Type B pancreatic cell (in vitro differentiated cells): Measurements from ENCODE around the gene PRDM8. TPM values are rescaled to one million over a fixed set of nuclear protein-coding genes. Genes with fewer than 3 reads are reported as not detected.

Source experiments
- DNase-seq: peaks from one replicate; pipeline ENCODE4 v3.0.0; 2021; ENCODE audit warnings: mixed read lengths; ENCODE audit not compliant: unreplicated experiment; ENCODE audit errors: extremely low spot score
- H3K27ac Mint-ChIP-seq: 2 replicates; pipeline ENCODE4 v1.8.0; 2021; ENCODE audit warnings: mild to moderate bottlenecking, mixed read lengths
- H3K27me3 Mint-ChIP-seq: 2 replicates; pipeline ENCODE4 v1.8.0; 2021; ENCODE audit warnings: mixed read lengths
- H3K36me3 Mint-ChIP-seq: 2 replicates; pipeline ENCODE4 v1.8.0; 2021; ENCODE audit warnings: mixed read lengths
- H3K4me1 Mint-ChIP-seq: one replicate; pipeline ENCODE4 v1.8.0; 2021; ENCODE audit warnings: mixed read lengths; ENCODE audit not compliant: unreplicated experiment
- H3K4me3 Mint-ChIP-seq: 2 replicates; pipeline ENCODE4 v1.8.0; 2021; ENCODE audit warnings: mild to moderate bottlenecking, mixed read lengths
- H3K9me3 Mint-ChIP-seq: 2 replicates; pipeline ENCODE4 v1.8.0; 2021; ENCODE audit warnings: mixed read lengths
- CTCF ChIP-seq: fragments of 200-600 bp; sonication (generic); conservative IDR thresholded peaks from 2 replicates; pipeline ENCODE4 v1.5.0; 2021; ENCODE audit warnings: antibody characterized with exemption, mild to moderate bottlenecking
- total RNA-seq: library from RNA; stranded (reverse); gene quantifications from 2 replicates; pipeline ENCODE4 v1.2.1, GENCODE V29; 2021; ENCODE audit warnings: low replicate concordance

The PRDM8 gene
- total RNA-seq, 1 donor from 2014 or later = 6.2 TPM

GRCh38 chr4:80233390-80233789, 36.1 kb downstream of the PRDM8 start:
- Mint-ChIP-seq H3K27ac (no peak overlapping the region), H3K27me3 (peaks cover 59% of the 10 kb centered on the region), H3K36me3 (no peaks in the 10 kb centered on the region), H3K4me3 (no peak overlapping the region), H3K4me1 (no peaks in the 10 kb centered on the region), H3K9me3 (no peaks in the 10 kb centered on the region)
- DNase-seq = no peak
- no peak for TF ChIP-seq CTCF

- Mint-ChIP-seq H3K4me3 (no peak overlapping the region), H3K27ac (no peak overlapping the region), H3K4me1 (no peaks in the 10 kb centered on the region), H3K36me3 (no peaks in the 10 kb centered on the region), H3K27me3 (peaks cover 38% of the 10 kb centered on the region), H3K9me3 (no peaks in the 10 kb centered on the region)
- no peak for DNase-seq
- no peak for TF ChIP-seq CTCF
These were observed 38.1 kb downstream of the PRDM8 start for GRCh38 chr4:80235451-80235850.

- H3K36me3 Mint-ChIP-seq = no peaks in the 10 kb centered on the region
- no peaks in the 10 kb centered on the region for H3K9me3 Mint-ChIP-seq
- H3K4me1 Mint-ChIP-seq = no peaks in the 10 kb centered on the region
- H3K27me3 Mint-ChIP-seq = peaks cover 27% of the 10 kb centered on the region
- DNase-seq = no peak
- H3K27ac Mint-ChIP-seq = no peak overlapping the region
- TF ChIP-seq CTCF = no peak
- no peak overlapping the region for H3K4me3 Mint-ChIP-seq
These were observed 40.7 kb downstream of the PRDM8 start for GRCh38 chr4:80237992-80238391.

GRCh38 chr4:80239480-80240150, 42.3 kb downstream of the PRDM8 start:
- TF ChIP-seq CTCF = no peak
- Mint-ChIP-seq H3K4me1 (no peaks in the 10 kb centered on the region), H3K4me3 (no peak overlapping the region), H3K27me3 (peaks cover 27% of the 10 kb centered on the region), H3K27ac (no peak overlapping the region), H3K9me3 (no peaks in the 10 kb centered on the region), H3K36me3 (no peaks in the 10 kb centered on the region)
- no peak for DNase-seq

- no peak overlapping the region for H3K4me3 Mint-ChIP-seq
- no peak for DNase-seq
- TF ChIP-seq CTCF = no peak
- H3K9me3 Mint-ChIP-seq = no peaks in the 10 kb centered on the region
- no peaks in the 10 kb centered on the region for H3K36me3 Mint-ChIP-seq
- H3K4me1 Mint-ChIP-seq = no peaks in the 10 kb centered on the region
- H3K27me3 Mint-ChIP-seq = peaks cover 31% of the 10 kb centered on the region
- no peak overlapping the region for H3K27ac Mint-ChIP-seq
These were observed 43.7 kb downstream of the PRDM8 start for GRCh38 chr4:80240976-80241375.
